ENCODE results near the gene SOX21.

SOX21 gene

DNA sequence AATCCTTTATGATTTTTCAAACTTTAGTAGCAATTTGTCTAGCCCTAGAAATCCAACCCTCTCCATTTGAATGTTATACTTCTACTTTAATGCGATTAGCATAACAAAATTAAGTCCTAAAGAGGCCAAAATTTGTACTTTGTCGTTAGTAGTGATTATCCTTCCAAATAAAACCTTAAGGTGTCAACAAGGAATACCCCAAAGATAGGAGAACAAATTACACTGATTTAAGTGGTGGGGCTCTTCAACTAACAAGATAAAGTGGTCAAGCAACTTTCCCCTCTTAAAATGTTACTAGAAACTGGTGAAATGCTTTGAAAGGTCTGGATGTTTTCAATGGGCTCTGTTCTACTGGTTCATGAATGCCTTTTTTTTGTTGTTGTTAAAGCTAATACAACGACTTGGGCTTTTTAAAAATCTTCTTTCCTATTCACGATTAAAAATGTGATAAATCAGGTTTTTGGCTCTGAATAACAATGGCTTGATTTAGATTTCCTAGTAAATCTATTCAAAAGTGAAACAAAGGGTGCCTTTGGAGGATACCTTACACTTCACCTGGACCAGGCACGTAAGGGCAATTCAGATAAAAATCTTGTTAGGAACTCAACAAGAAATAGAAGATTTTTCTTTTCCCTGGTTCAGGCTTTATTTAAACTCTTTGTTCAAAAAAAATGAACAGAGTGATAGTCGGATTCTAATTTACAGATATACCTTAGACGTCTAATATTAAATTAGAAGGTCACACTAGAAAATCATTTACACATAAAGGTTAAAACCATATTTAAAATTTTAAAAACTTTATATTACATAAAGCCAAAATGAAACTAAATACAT is 3.1 kb downstream of the SOX21 start:
- DNase-seq (ENCODE audit: low read depth) = no peak
- no peak overlapping the region for H3K4me3 ChIP-seq (ENCODE audit: control insufficient read depth, low read depth, low read length)
- TF ChIP-seq, protein P1, sequence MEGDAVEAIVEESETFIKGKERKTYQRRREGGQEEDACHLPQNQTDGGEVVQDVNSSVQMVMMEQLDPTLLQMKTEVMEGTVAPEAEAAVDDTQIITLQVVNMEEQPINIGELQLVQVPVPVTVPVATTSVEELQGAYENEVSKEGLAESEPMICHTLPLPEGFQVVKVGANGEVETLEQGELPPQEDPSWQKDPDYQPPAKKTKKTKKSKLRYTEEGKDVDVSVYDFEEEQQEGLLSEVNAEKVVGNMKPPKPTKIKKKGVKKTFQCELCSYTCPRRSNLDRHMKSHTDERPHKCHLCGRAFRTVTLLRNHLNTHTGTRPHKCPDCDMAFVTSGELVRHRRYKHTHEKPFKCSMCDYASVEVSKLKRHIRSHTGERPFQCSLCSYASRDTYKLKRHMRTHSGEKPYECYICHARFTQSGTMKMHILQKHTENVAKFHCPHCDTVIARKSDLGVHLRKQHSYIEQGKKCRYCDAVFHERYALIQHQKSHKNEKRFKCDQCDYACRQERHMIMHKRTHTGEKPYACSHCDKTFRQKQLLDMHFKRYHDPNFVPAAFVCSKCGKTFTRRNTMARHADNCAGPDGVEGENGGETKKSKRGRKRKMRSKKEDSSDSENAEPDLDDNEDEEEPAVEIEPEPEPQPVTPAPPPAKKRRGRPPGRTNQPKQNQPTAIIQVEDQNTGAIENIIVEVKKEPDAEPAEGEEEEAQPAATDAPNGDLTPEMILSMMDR (conservative IDR thresholded peaks at IDR 0.05; ENCODE audit: control insufficient read depth, insufficient read depth, low read depth, low read length) = no peak

DNA sequence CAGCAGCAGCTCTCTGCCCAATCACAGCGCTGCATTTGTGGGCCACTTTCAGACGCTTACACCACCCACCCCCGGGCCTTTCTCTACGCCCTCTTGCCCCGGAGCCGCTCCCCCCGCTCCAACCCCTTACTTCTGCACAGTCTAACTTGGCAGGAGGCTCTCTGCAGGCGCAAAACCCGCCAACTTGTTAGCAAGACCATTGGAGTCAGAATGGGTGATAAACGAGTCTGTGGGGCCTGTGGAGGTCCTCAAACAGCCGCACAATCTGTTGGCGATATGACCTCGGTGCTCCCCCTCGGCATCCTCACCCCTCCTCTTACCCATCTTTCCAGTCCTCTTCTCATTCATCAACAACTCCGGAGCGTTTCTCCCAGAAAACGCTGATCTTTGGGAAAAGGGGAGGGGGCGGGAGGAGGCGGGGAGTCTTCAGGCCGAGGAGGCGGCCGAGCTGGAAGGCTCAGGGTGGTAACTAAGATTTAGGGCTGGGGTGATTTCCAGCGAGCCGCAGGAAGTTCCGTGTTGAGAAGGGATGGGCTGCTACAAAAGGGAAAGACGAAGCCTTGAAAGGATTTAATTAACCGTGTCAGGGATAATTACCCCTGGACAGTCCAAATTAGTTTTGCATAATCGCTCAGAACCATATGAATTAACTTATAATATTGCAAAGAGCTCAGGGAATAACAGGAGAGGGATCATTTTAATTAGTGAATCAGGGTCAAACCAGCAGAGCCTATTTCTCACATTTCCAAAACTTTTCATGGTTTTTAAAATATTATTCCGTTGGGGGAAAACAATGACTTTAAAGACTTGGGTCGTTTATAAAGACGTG is 4.1 kb downstream of the SOX21 start:
- DNase-seq (ENCODE audit: low read depth) = no peak
- no peak overlapping the region for H3K4me3 ChIP-seq (ENCODE audit: control insufficient read depth, low read depth, low read length)
- TF ChIP-seq, protein P1 (conservative IDR thresholded peaks at IDR 0.05; ENCODE audit: control insufficient read depth, insufficient read depth, low read depth, low read length) = no peak

- H3K4me3 ChIP-seq (ENCODE audit: control insufficient read depth, low read depth, low read length) = no peak overlapping the region
- TF ChIP-seq, protein P1 (conservative IDR thresholded peaks at IDR 0.05; ENCODE audit: control insufficient read depth, insufficient read depth, low read depth, low read length) = no peak
- DNase-seq (ENCODE audit: low read depth) = no peak
Observed at GRCh38 chr13:94707400-94708021, 4.8 kb downstream of the SOX21 start.

GRCh38 chr13:94706843-94707399 is 5.4 kb downstream of the SOX21 start:
- TF ChIP-seq, protein P1 (conservative IDR thresholded peaks at IDR 0.05; ENCODE audit: control insufficient read depth, insufficient read depth, low read depth, low read length) = no peak
- no peak overlapping the region for H3K4me3 ChIP-seq (ENCODE audit: control insufficient read depth, low read depth, low read length)
- DNase-seq (ENCODE audit: low read depth) = no peak

GRCh38 chr13:94706101-94706842 is 6.1 kb downstream of the SOX21 start:
- H3K4me3 ChIP-seq (ENCODE audit: control insufficient read depth, low read depth, low read length) = no peak overlapping the region
- TF ChIP-seq, protein P1 (conservative IDR thresholded peaks at IDR 0.05; ENCODE audit: control insufficient read depth, insufficient read depth, low read depth, low read length) = no peak
- DNase-seq (ENCODE audit: low read depth) = no peak
